ENCODE data around the gene INAFM2. TPM values are rescaled to one million over a fixed set of nuclear protein-coding genes. Genes with fewer than 3 reads are reported as not detected.
A peak's percentile ranks its signal among the peaks of the same experiment; 100 is the strongest.

INAFM2 gene
- total and polyA plus RNA-seq, 2 experiments from 2014 or later, result 18.1 to 32.7 TPM

DNA sequence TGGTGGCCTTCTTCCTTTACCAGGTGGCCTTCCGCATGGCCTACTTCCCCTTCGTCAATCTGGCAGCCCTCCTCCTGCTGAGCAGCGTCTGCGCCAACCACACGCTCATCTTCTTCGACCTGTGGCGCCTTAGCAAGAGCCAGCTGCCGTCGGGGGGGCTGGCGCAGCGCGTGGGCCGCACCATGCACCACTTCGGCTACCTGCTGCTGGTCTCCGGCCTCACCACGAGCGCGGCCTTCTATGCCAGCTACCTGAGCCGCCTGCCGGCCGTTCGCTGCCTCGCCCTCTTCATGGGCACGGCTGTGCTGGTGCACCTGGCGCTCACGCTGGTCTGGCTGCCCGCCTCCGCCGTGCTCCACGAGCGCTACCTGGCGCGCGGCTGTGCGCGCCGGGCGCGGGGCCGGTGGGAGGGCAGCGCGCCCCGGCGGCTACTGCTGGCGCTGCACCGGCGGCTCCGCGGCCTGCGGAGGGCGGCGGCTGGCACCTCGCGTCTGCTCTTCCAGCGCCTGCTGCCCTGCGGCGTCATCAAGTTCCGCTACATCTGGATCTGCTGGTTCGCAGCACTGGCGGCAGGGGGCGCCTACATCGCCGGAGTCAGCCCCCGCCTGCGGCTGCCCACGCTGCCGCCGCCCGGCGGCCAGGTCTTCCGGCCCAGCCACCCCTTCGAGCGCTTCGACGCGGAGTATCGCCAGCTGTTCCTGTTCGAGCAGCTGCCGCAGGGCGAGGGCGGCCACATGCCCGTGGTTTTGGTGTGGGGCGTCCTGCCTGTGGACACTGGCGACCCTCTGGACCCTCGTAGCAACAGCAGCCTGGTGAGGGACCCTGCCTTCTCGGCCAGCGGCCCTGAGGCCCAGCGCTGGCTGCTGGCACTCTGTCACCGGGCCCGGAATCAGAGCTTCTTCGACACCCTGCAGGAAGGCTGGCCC, 44.5 kb downstream of the INAFM2 start:
- ATAC-seq (peak; percentile 89), DNase-seq (ENCODE audit: low spot score) (peak; percentile 96)
- H4K20me1 ChIP-seq (replicated peaks; ENCODE audit: insufficient read depth), result no peaks in the 10 kb centered on the region
- H3K36me3 ChIP-seq (ENCODE audit: insufficient read depth), result no peaks in the 10 kb centered on the region
- Mint-ChIP-seq H3K9me3 (peaks cover 2% of the 10 kb centered on the region; the same call in 1 of the 3 replicates), H3K27me3 (ENCODE audit: insufficient read depth, low read depth, poor library complexity) (peaks cover 32% of the 10 kb centered on the region), H3K27ac (no peak overlapping the region), H3K4me3 (peak overlapping the region; percentile 47), H3K36me3 (ENCODE audit: low read depth) (no peaks in the 10 kb centered on the region; the same call in 2 of the 3 replicates), H3K4me1 (peaks cover 26% of the 10 kb centered on the region)
- H3K4me1 ChIP-seq (ENCODE audit: insufficient read depth), result peaks cover 14% of the 10 kb centered on the region
- peak overlapping the region; percentile 51 for H3K4me3 ChIP-seq
- H3K27me3 ChIP-seq (ENCODE audit: insufficient read depth), result peaks cover 28% of the 10 kb centered on the region
- H3F3A ChIP-seq (replicated peaks; ENCODE audit: low read depth), result 0 out of 2 replicates have a peak, but pooled peaks cover 3% of the 10 kb centered on the region
- peak overlapping the region; percentile 81 for H3K4me2 ChIP-seq
- peak overlapping the region; percentile 96 for H2AFZ ChIP-seq
- H3K27ac ChIP-seq (ENCODE audit: low read depth), result no peak overlapping the region
- TF ChIP-seq EZH2 (IDR thresholded peaks at IDR 0.05; ENCODE audit: low read depth, unreplicated experiment), result no peak
- TF ChIP-seq, protein P1, sequence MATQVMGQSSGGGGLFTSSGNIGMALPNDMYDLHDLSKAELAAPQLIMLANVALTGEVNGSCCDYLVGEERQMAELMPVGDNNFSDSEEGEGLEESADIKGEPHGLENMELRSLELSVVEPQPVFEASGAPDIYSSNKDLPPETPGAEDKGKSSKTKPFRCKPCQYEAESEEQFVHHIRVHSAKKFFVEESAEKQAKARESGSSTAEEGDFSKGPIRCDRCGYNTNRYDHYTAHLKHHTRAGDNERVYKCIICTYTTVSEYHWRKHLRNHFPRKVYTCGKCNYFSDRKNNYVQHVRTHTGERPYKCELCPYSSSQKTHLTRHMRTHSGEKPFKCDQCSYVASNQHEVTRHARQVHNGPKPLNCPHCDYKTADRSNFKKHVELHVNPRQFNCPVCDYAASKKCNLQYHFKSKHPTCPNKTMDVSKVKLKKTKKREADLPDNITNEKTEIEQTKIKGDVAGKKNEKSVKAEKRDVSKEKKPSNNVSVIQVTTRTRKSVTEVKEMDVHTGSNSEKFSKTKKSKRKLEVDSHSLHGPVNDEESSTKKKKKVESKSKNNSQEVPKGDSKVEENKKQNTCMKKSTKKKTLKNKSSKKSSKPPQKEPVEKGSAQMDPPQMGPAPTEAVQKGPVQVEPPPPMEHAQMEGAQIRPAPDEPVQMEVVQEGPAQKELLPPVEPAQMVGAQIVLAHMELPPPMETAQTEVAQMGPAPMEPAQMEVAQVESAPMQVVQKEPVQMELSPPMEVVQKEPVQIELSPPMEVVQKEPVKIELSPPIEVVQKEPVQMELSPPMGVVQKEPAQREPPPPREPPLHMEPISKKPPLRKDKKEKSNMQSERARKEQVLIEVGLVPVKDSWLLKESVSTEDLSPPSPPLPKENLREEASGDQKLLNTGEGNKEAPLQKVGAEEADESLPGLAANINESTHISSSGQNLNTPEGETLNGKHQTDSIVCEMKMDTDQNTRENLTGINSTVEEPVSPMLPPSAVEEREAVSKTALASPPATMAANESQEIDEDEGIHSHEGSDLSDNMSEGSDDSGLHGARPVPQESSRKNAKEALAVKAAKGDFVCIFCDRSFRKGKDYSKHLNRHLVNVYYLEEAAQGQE (IDR thresholded peaks at IDR 0.05; ENCODE audit: unreplicated experiment), result peak; percentile 19
- TF ChIP-seq POLR2AphosphoS5 (IDR thresholded peaks at IDR 0.05; ENCODE audit: low read depth), result no peak
- no peak; the same call in 1 of the 2 replicates for TF ChIP-seq ETS1 (IDR thresholded peaks at IDR 0.05)
- TF ChIP-seq ZNF462 (CRISPR knock-in tag; IDR thresholded peaks at IDR 0.05), result no peak
- no peak for TF ChIP-seq NANOG (IDR thresholded peaks at IDR 0.05; ENCODE audit: borderline replicate concordance)
- TF ChIP-seq, protein P2, sequence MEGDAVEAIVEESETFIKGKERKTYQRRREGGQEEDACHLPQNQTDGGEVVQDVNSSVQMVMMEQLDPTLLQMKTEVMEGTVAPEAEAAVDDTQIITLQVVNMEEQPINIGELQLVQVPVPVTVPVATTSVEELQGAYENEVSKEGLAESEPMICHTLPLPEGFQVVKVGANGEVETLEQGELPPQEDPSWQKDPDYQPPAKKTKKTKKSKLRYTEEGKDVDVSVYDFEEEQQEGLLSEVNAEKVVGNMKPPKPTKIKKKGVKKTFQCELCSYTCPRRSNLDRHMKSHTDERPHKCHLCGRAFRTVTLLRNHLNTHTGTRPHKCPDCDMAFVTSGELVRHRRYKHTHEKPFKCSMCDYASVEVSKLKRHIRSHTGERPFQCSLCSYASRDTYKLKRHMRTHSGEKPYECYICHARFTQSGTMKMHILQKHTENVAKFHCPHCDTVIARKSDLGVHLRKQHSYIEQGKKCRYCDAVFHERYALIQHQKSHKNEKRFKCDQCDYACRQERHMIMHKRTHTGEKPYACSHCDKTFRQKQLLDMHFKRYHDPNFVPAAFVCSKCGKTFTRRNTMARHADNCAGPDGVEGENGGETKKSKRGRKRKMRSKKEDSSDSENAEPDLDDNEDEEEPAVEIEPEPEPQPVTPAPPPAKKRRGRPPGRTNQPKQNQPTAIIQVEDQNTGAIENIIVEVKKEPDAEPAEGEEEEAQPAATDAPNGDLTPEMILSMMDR (conservative IDR thresholded peaks at IDR 0.05; ENCODE audit: low read depth in 2 of 2), result peak; percentile 62 to 79
- peak; percentile 92 for TF ChIP-seq CREB1 (CRISPR knock-in tag; IDR thresholded peaks at IDR 0.05; ENCODE audit: low read depth)
- no peak for TF ChIP-seq ZNF114 (CRISPR knock-in tag; IDR thresholded peaks at IDR 0.05)
- no peak for TF ChIP-seq ZNF331 (CRISPR knock-in tag; IDR thresholded peaks at IDR 0.05; ENCODE audit: low read depth)
- H3K79me2 ChIP-seq (replicated peaks; ENCODE audit: insufficient read depth), result no peaks in the 10 kb centered on the region
- no peaks in the 10 kb centered on the region for H3K9me2 ChIP-seq (ENCODE audit: insufficient read depth)

Data from GM23338 (cell line).